ENCODE results near the gene FAM98C.

Gene FAM98C

GRCh38 chr19:38433268-38433733 lies 30.4 kb downstream of the FAM98C start, which contains the start of gene RYR1:
Gene RYR1, plus strand, starts transcription at chr19:38433691. Its CDS starts 139 bp downstream, at chr19:38433830.
- no peaks in the 10 kb centered on the region for H3K36me3 ChIP-seq (replicated peaks)
- H3K9me3 ChIP-seq = no peaks in the 10 kb centered on the region
- H3K4me1 ChIP-seq = no peaks in the 10 kb centered on the region
- H3K4me3 ChIP-seq = no peak within 1 kb of the TSS
- in situ Hi-C loops (cut with MboI; ENCODE audit: low sequenced_read_pairs) = no loop called here
- no peaks in the 10 kb centered on the region for H3K27me3 ChIP-seq (ENCODE audit: low read depth)
- peak; percentile 40 to 85 for DNase-seq (ENCODE audit: low spot score in 2 of 2)

- in situ Hi-C loops (cut with MboI; ENCODE audit: low sequenced_read_pairs) = no loop called here
- Histone ChIP-seq H3K36me3 (replicated peaks) (no peaks in the 10 kb centered on the region), H3K27me3 (ENCODE audit: low read depth) (no peaks in the 10 kb centered on the region), H3K9me3 (no peaks in the 10 kb centered on the region), H3K4me3 (no peak overlapping the region), H3K4me1 (no peaks in the 10 kb centered on the region)
- DNase-seq (ENCODE audit: low spot score in 2 of 2) = peak in 1 of 2 experiments; percentile 43
These were observed 31.7 kb downstream of the FAM98C start for GRCh38 chr19:38434549-38435051.

- H3K9me3 ChIP-seq = no peaks in the 10 kb centered on the region
- no peaks in the 10 kb centered on the region for H3K27me3 ChIP-seq (ENCODE audit: low read depth)
- no peak overlapping the region for H3K4me3 ChIP-seq
- in situ Hi-C loops (cut with MboI; ENCODE audit: low sequenced_read_pairs) = no loop called here
- no peak for DNase-seq (ENCODE audit: low spot score in 2 of 2)
- H3K36me3 ChIP-seq (replicated peaks) = no peaks in the 10 kb centered on the region
- no peaks in the 10 kb centered on the region for H3K4me1 ChIP-seq
These were observed 34.4 kb downstream of the FAM98C start for GRCh38 chr19:38437295-38437694.

- Histone ChIP-seq H3K4me1 (no peaks in the 10 kb centered on the region), H3K27me3 (ENCODE audit: low read depth) (no peaks in the 10 kb centered on the region), H3K9me3 (no peaks in the 10 kb centered on the region), H3K4me3 (no peak overlapping the region), H3K36me3 (replicated peaks) (no peaks in the 10 kb centered on the region)
- DNase-seq (ENCODE audit: low spot score in 2 of 2) = no peak
- in situ Hi-C loops (cut with MboI; ENCODE audit: low sequenced_read_pairs) = no loop called here
These were observed 35.0 kb downstream of the FAM98C start for GRCh38 chr19:38437917-38438316.

GRCh38 chr19:38440592-38440991 lies 37.7 kb downstream of the FAM98C start:
- Histone ChIP-seq H3K9me3 (no peaks in the 10 kb centered on the region), H3K27me3 (ENCODE audit: low read depth) (no peaks in the 10 kb centered on the region), H3K4me1 (no peaks in the 10 kb centered on the region), H3K4me3 (no peak overlapping the region), H3K36me3 (replicated peaks) (no peaks in the 10 kb centered on the region)
- in situ Hi-C loops (cut with MboI; ENCODE audit: low sequenced_read_pairs) = no loop called here
- DNase-seq (ENCODE audit: low spot score in 2 of 2) = no peak

GRCh38 chr19:38441657-38442348 lies 38.9 kb downstream of the FAM98C start:
- DNase-seq (ENCODE audit: low spot score in 2 of 2) = peak in 1 of 2 experiments; percentile 18
- in situ Hi-C loops (cut with MboI; ENCODE audit: low sequenced_read_pairs) = no loop called here
- no peaks in the 10 kb centered on the region for H3K36me3 ChIP-seq (replicated peaks)
- H3K4me1 ChIP-seq = no peaks in the 10 kb centered on the region
- no peaks in the 10 kb centered on the region for H3K27me3 ChIP-seq (ENCODE audit: low read depth)
- H3K9me3 ChIP-seq = no peaks in the 10 kb centered on the region
- H3K4me3 ChIP-seq = no peak overlapping the region

- DNase-seq (ENCODE audit: low spot score in 2 of 2) = no peak
- Histone ChIP-seq H3K4me1 (no peaks in the 10 kb centered on the region), H3K4me3 (no peak overlapping the region), H3K27me3 (ENCODE audit: low read depth) (no peaks in the 10 kb centered on the region), H3K9me3 (no peaks in the 10 kb centered on the region), H3K36me3 (replicated peaks) (no peaks in the 10 kb centered on the region)
- in situ Hi-C loops (cut with MboI; ENCODE audit: low sequenced_read_pairs) = no loop called here
These were observed 39.8 kb downstream of the FAM98C start for GRCh38 chr19:38442736-38443135.

- no peaks in the 10 kb centered on the region for H3K27me3 ChIP-seq (ENCODE audit: low read depth)
- H3K9me3 ChIP-seq = no peaks in the 10 kb centered on the region
- H3K4me3 ChIP-seq = no peak overlapping the region
- H3K4me1 ChIP-seq = no peaks in the 10 kb centered on the region
- in situ Hi-C loops (cut with MboI; ENCODE audit: low sequenced_read_pairs) = no loop called here
- no peak for DNase-seq (ENCODE audit: low spot score in 2 of 2)
- no peaks in the 10 kb centered on the region for H3K36me3 ChIP-seq (replicated peaks)
These were observed 40.6 kb downstream of the FAM98C start for GRCh38 chr19:38443458-38443999.

- no peaks in the 10 kb centered on the region for H3K4me1 ChIP-seq
- H3K9me3 ChIP-seq = no peaks in the 10 kb centered on the region
- H3K27me3 ChIP-seq (ENCODE audit: low read depth) = no peaks in the 10 kb centered on the region
- in situ Hi-C loops (cut with MboI; ENCODE audit: low sequenced_read_pairs) = no loop called here
- H3K36me3 ChIP-seq (replicated peaks) = no peaks in the 10 kb centered on the region
- DNase-seq (ENCODE audit: low spot score in 2 of 2) = no peak
- no peak overlapping the region for H3K4me3 ChIP-seq
These were observed 41.1 kb downstream of the FAM98C start for GRCh38 chr19:38444026-38444425.

- in situ Hi-C loops (cut with MboI; ENCODE audit: low sequenced_read_pairs) = no loop called here
- no peaks in the 10 kb centered on the region for H3K27me3 ChIP-seq (ENCODE audit: low read depth)
- H3K4me1 ChIP-seq = no peaks in the 10 kb centered on the region
- no peak for DNase-seq (ENCODE audit: low spot score in 2 of 2)
- H3K36me3 ChIP-seq (replicated peaks) = no peaks in the 10 kb centered on the region
- H3K4me3 ChIP-seq = no peak overlapping the region
- H3K9me3 ChIP-seq = no peaks in the 10 kb centered on the region
These were observed 42.5 kb downstream of the FAM98C start for GRCh38 chr19:38445362-38445761.

GRCh38 chr19:38448225-38448624 lies 45.3 kb downstream of the FAM98C start:
- in situ Hi-C loops (cut with MboI; ENCODE audit: low sequenced_read_pairs) = no loop called here
- Histone ChIP-seq H3K4me3 (no peak overlapping the region), H3K36me3 (replicated peaks) (no peaks in the 10 kb centered on the region)

GRCh38 chr19:38449518-38449917 lies 46.6 kb downstream of the FAM98C start:
- no peak for DNase-seq (ENCODE audit: low spot score in 2 of 2)

More at GRCh38 chr19:38448225-38448624, 45.3 kb downstream of the FAM98C start:
- H3K27me3 ChIP-seq (ENCODE audit: low read depth) = no peaks in the 10 kb centered on the region
- no peak for DNase-seq (ENCODE audit: low spot score in 2 of 2)
- H3K4me1 ChIP-seq = no peaks in the 10 kb centered on the region
- H3K9me3 ChIP-seq = no peaks in the 10 kb centered on the region

GRCh38 chr19:38451036-38451435 lies 48.1 kb downstream of the FAM98C start:
- Histone ChIP-seq H3K27me3 (ENCODE audit: low read depth) (no peaks in the 10 kb centered on the region), H3K36me3 (replicated peaks) (no peaks in the 10 kb centered on the region), H3K4me1 (no peaks in the 10 kb centered on the region), H3K9me3 (no peaks in the 10 kb centered on the region), H3K4me3 (no peak overlapping the region)
- no peak for DNase-seq (ENCODE audit: low spot score in 2 of 2)
- in situ Hi-C loops (cut with MboI; ENCODE audit: low sequenced_read_pairs) = no loop called here

More at GRCh38 chr19:38449518-38449917, 46.6 kb downstream of the FAM98C start:
- no peaks in the 10 kb centered on the region for H3K36me3 ChIP-seq (replicated peaks)
- H3K4me3 ChIP-seq = no peak overlapping the region
- in situ Hi-C loops (cut with MboI; ENCODE audit: low sequenced_read_pairs) = no loop called here
- no peaks in the 10 kb centered on the region for H3K4me1 ChIP-seq
- H3K9me3 ChIP-seq = no peaks in the 10 kb centered on the region
- H3K27me3 ChIP-seq (ENCODE audit: low read depth) = no peaks in the 10 kb centered on the region

GRCh38 chr19:38451629-38452028 lies 48.7 kb downstream of the FAM98C start:
- Histone ChIP-seq H3K4me1 (no peaks in the 10 kb centered on the region), H3K27me3 (ENCODE audit: low read depth) (no peaks in the 10 kb centered on the region), H3K9me3 (no peaks in the 10 kb centered on the region), H3K4me3 (no peak overlapping the region), H3K36me3 (replicated peaks) (no peaks in the 10 kb centered on the region)
- no peak for DNase-seq (ENCODE audit: low spot score in 2 of 2)
- in situ Hi-C loops (cut with MboI; ENCODE audit: low sequenced_read_pairs) = no loop called here

Data from HAP-1 (cell line).